Measurements from ENCODE around the gene ADAMTS15.

- TF ChIP-seq POLR2A (IDR thresholded peaks at IDR 0.05) (no peak), CTCF (IDR thresholded peaks at IDR 0.05) (no peak)
Measured at GRCh38 chr11:130433357-130433756, 15.1 kb upstream of the ADAMTS15 start.

Measured in lower leg skin (tissue), 3 donors.